ENCODE data around the gene COX15.

COX15 gene

GRCh38 chr10:99731306-99732032 lies 458 bp downstream of the COX15 start:
- no peak for DNase-seq (ENCODE audit: low spot score)

GRCh38 chr10:99730026-99730425 lies 1.9 kb downstream of the COX15 start:
- DNase-seq (ENCODE audit: low spot score): no peak
- TF ChIP-seq CTCF (IDR thresholded peaks at IDR 0.05; ENCODE audit: borderline replicate concordance, control extremely low read depth, extremely low read depth, insufficient read depth, missing control alignments): no peak
- in situ Hi-C loops (cut with MboI; ENCODE audit: low sequenced_read_pairs, unreplicated experiment): no loop called here

More at GRCh38 chr10:99731306-99732032, 458 bp downstream of the COX15 start:
- in situ Hi-C loops (cut with MboI; ENCODE audit: low sequenced_read_pairs, unreplicated experiment): no loop called here
- TF ChIP-seq CTCF (IDR thresholded peaks at IDR 0.05; ENCODE audit: borderline replicate concordance, control extremely low read depth, extremely low read depth, insufficient read depth, missing control alignments): no peak

GRCh38 chr10:99720387-99720786 lies 11.5 kb downstream of the COX15 start:
- in situ Hi-C loops (cut with MboI; ENCODE audit: low sequenced_read_pairs, unreplicated experiment): loop anchor here (25.0 kb wide), 1 partner anchor 283 kb away; the partner anchor contains the start of gene GOT1
- no peak for TF ChIP-seq CTCF (IDR thresholded peaks at IDR 0.05; ENCODE audit: borderline replicate concordance, control extremely low read depth, extremely low read depth, insufficient read depth, missing control alignments)
- DNase-seq (ENCODE audit: low spot score): no peak

- in situ Hi-C loops (cut with MboI; ENCODE audit: low sequenced_read_pairs, unreplicated experiment): loop anchor here (25.0 kb wide), 1 partner anchor 277 kb away; the partner anchor contains the start of gene GOT1
- no peak for TF ChIP-seq CTCF (IDR thresholded peaks at IDR 0.05; ENCODE audit: borderline replicate concordance, control extremely low read depth, extremely low read depth, insufficient read depth, missing control alignments)
- DNase-seq (ENCODE audit: low spot score): no peak
Observed at GRCh38 chr10:99714446-99714845, 17.5 kb downstream of the COX15 start.

GRCh38 chr10:99711129-99711719 lies 20.7 kb downstream of the COX15 start:
- DNase-seq (ENCODE audit: low spot score): peak; percentile 48
- in situ Hi-C loops (cut with MboI; ENCODE audit: low sequenced_read_pairs, unreplicated experiment): loop anchor here (25.0 kb wide), 1 partner anchor 274 kb away; the partner anchor contains the start of gene GOT1
- TF ChIP-seq CTCF (IDR thresholded peaks at IDR 0.05; ENCODE audit: borderline replicate concordance, control extremely low read depth, extremely low read depth, insufficient read depth, missing control alignments): peak; percentile 62

GRCh38 chr10:99709480-99710229 lies 22.3 kb downstream of the COX15 start:
- DNase-seq (ENCODE audit: low spot score): peak; percentile 38

More at GRCh38 chr10:99709480-99710229, 22.3 kb downstream of the COX15 start:
- in situ Hi-C loops (cut with MboI; ENCODE audit: low sequenced_read_pairs, unreplicated experiment): loop anchor here (25.0 kb wide), 1 partner anchor 272 kb away; the partner anchor contains the start of gene GOT1
- TF ChIP-seq CTCF (IDR thresholded peaks at IDR 0.05; ENCODE audit: borderline replicate concordance, control extremely low read depth, extremely low read depth, insufficient read depth, missing control alignments): no peak

Measured in GM13976 (cell line).